ENCODE data around the gene FOXN4.

Gene FOXN4

GRCh38 chr12:109292342-109292711 lies 16.8 kb downstream of the FOXN4 start:
- peaks cover 16% of the 10 kb centered on the region for H3K27me3 ChIP-seq (ENCODE audit: insufficient read depth, poor library complexity, severe bottlenecking)
- DNase-seq (ENCODE audit: low read depth in 1 of 2, low spot score in 1 of 2) = no peak
- no peak overlapping the region for H3K4me3 ChIP-seq (replicated peaks; ENCODE audit: insufficient read depth, low read length)
- H3K27ac ChIP-seq (replicated peaks) = no peak overlapping the region
- TF ChIP-seq REST (IDR thresholded peaks at IDR 0.05; ENCODE audit: insufficient replicate concordance, low read depth) = no peak
- TF ChIP-seq SPI1 (IDR thresholded peaks at IDR 0.05; ENCODE audit: borderline replicate concordance, low read depth) = no peak

GRCh38 chr12:109291521-109292341 lies 17.4 kb downstream of the FOXN4 start:
- peaks cover 16% of the 10 kb centered on the region for H3K27me3 ChIP-seq (ENCODE audit: insufficient read depth, poor library complexity, severe bottlenecking)
- TF ChIP-seq SPI1 (IDR thresholded peaks at IDR 0.05; ENCODE audit: borderline replicate concordance, low read depth) = no peak
- no peak for TF ChIP-seq GABPA (IDR thresholded peaks at IDR 0.05; ENCODE audit: low read depth)
- no peak for TF ChIP-seq POLR2AphosphoS5 (IDR thresholded peaks at IDR 0.05; ENCODE audit: low read depth)
- H3K4me3 ChIP-seq (replicated peaks; ENCODE audit: insufficient read depth, low read length) = no peak overlapping the region
- H3K27ac ChIP-seq (replicated peaks) = no peak overlapping the region
- no peak for DNase-seq (ENCODE audit: low read depth in 1 of 2, low spot score in 1 of 2)

- no peak for DNase-seq (ENCODE audit: low read depth in 1 of 2, low spot score in 1 of 2)
- H3K27ac ChIP-seq (replicated peaks) = no peak overlapping the region
- peaks cover 16% of the 10 kb centered on the region for H3K27me3 ChIP-seq (ENCODE audit: insufficient read depth, poor library complexity, severe bottlenecking)
- TF ChIP-seq GABPA (IDR thresholded peaks at IDR 0.05; ENCODE audit: low read depth) (no peak), CTCF (IDR thresholded peaks at IDR 0.05; ENCODE audit: insufficient read depth, low read length) (no peak), SPI1 (IDR thresholded peaks at IDR 0.05; ENCODE audit: borderline replicate concordance, low read depth) (no peak), REST (IDR thresholded peaks at IDR 0.05; ENCODE audit: insufficient replicate concordance, low read depth) (no peak), POLR2AphosphoS5 (IDR thresholded peaks at IDR 0.05; ENCODE audit: low read depth) (no peak)
- H3K4me3 ChIP-seq (replicated peaks; ENCODE audit: insufficient read depth, low read length) = no peak overlapping the region
Observed at GRCh38 chr12:109291117-109291516, 18.0 kb downstream of the FOXN4 start.

GRCh38 chr12:109290061-109290460 lies 19.0 kb downstream of the FOXN4 start:
- H3K27ac ChIP-seq (replicated peaks) = no peak overlapping the region
- H3K4me3 ChIP-seq (replicated peaks; ENCODE audit: insufficient read depth, low read length) = no peak overlapping the region
- TF ChIP-seq REST (IDR thresholded peaks at IDR 0.05; ENCODE audit: insufficient replicate concordance, low read depth) (no peak), GABPA (IDR thresholded peaks at IDR 0.05; ENCODE audit: low read depth) (no peak), SPI1 (IDR thresholded peaks at IDR 0.05; ENCODE audit: borderline replicate concordance, low read depth) (no peak), CTCF (IDR thresholded peaks at IDR 0.05; ENCODE audit: insufficient read depth, low read length) (no peak), POLR2AphosphoS5 (IDR thresholded peaks at IDR 0.05; ENCODE audit: low read depth) (no peak)
- DNase-seq (ENCODE audit: low read depth in 1 of 2, low spot score in 1 of 2) = no peak
- peaks cover 16% of the 10 kb centered on the region for H3K27me3 ChIP-seq (ENCODE audit: insufficient read depth, poor library complexity, severe bottlenecking)

All from HL-60 (cell line).